GM19397 (cell line): ENCODE measurements around the gene BCKDHB.

Experiments
- ATAC-seq: cut with Tn5 transposase; IDR thresholded peaks from one replicate; pipeline ENCODE4 v1.9.1; 2021; ENCODE audit warnings: mild to moderate bottlenecking, moderate library complexity; ENCODE audit not compliant: unreplicated experiment

Gene BCKDHB

DNA sequence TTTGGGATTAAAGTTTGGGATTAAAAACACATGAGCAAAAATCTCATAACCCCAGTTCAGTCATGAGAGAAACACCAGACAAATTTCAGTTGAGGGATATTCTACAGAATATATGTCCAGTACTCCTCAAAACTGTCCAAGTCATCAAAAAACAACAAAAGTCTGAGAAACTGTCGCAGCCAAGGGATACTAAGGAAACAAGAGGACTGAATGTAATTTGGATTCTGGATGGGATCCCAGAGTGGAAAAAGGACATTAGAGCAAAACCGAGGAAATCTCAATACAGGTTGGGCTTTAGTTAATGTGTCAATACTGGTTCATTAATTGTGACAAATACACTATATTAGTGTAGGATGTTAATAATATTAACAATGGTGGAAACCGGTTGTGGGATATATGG lies 219.3 kb downstream of the BCKDHB start:
- no peak for ATAC-seq

DNA sequence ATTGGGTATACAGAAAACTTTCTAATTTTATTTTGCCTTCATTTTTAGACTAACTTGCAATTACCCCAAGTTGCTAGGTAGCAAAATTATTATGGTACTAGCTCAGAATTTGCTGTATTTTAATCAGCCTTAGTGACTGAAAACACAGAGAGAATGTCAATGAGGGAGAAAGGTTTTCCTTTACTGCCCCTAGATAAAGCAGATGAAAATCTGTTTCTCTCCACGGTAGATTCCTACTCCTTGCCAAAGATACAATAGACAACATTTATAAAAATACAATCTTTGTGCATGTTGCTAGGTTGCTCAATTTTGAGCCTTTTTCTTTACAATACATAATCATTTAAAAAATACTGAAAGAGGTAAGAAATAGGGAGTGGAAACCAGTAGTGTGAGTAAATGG lies 222.2 kb downstream of the BCKDHB start:
- ATAC-seq: no peak

DNA sequence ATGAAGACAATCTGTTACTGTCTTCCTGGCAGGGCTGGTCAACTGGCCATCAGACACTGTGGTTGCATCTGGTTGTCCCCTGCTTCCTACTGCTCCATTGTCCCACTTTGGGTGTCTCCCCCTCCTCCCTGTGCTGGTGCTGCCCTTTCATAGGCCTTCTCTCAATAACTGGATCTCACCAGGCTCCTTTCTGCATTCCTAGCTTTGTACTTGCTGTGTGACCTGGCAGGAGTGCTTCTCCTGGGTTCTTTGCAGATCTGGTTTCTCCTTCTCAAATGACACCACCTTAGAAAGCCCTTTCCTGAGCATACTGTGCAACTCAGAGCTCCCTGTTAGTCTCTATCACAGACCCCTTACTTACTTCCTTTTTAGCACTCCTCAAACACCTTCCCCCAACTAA lies 223.0 kb downstream of the BCKDHB start:
- no peak for ATAC-seq

DNA sequence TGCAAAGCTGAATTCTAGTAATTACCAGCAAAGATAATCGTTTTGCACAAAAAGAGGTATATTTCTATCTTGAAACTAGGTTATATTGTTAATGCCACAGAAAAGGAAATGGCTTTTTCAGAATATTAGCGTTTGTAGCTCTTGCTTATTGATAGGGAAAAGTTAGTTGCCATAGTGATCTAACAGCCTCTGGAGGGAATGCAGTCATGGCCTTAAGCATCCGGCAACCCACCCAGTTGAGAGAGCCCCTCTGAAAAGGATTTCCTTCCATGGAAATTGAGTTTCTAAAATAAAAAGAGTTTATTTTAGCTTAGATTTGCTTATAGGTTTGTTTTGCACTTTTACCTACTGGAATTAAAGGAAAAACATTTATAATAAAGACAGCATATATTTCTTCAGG lies 224.5 kb downstream of the BCKDHB start:
- no peak for ATAC-seq

DNA sequence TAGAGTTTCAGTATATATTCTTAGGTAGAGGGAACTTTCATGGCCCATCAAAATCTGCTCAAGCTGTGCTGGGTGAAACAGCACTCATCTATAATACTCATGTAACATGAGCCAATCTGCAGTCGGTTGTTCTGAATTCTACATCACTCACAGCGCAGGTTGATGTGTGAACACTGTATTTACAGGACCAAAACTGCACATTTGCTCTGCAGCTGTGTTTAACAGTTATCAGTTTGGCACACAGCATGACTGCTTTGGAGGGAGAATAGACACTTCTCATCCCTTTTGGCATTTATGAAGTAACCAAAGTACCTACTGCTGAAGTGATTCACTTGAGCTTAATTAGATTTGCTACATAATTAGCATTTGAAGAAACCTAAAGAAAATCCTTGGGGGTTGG lies 225.1 kb downstream of the BCKDHB start:
- ATAC-seq: no peak

DNA sequence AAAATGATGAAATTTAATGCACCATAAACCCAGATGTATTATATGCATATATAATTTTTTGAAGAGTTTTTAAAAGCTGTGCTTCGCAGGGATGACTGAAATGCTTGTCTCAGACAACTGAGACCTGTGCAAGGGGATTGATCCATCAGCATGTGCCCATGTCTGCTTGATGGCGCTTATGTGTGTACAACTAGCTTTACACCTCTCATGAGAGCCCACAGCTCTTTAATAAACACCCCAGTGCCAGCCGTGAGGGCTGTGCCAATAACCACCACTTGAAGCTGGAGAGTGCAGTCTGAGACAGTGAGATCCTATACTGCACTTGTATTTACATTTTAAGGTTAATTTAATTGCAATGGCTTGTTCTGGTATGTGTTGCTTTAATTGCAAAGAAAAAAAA lies 225.5 kb downstream of the BCKDHB start:
- no peak for ATAC-seq

DNA sequence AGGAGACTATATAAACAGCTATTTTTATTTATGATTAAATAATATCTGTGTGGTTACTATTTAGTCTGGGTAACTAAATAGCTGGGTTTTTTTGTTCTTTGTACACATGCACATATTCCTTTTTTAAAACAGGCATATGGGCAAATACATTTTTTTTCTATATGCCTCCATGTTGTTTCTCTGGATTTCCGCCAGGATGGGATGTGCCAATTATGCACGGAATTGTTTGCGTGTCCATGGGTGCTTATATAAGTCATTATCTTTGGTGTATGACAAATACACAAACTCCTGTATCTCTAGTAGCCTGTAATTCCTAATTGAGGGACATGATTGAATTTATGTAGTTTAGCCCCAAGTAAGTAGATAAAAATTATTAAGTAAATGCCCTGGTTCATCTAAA lies 226.9 kb downstream of the BCKDHB start:
- no peak for ATAC-seq

DNA sequence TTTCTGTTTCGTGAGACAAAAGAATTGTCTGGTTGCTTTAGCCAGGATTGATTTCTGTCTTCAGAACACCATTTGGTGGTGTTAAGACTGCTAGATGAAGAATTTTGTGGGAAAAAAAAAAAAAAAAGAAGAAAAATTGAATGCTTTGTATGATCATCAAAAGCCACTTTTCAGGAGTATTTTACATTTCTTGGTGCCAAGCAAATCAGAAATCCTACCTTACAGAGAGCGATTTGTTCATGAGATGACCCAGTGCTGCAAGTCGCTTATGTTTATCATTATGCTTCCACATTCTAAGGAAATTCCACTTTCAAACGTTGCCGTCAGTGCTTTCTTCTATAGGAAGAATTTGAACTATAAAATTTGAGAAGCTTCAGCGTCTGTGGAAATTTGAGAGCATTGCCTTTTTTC lies 228.7 kb downstream of the BCKDHB start:
- ATAC-seq: no peak

DNA sequence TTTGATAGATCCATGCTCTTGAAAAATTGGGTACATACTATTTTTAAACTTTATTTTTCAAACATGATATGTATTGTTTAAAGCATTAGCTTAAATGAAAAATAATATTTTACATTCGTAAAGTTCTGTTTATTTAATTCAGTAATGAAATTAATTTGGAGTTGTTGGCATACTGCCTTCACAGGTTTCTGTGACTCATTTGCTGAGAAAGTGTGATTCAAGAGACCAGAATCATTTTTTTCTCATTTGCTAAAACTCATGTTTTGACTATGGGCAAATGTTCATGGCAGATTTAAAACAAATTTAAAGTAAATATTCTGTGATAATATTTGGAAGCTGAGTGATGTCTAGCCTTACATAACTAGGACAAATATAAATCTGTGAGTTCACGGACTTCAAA lies 230.4 kb downstream of the BCKDHB start:
- no peak for ATAC-seq

DNA sequence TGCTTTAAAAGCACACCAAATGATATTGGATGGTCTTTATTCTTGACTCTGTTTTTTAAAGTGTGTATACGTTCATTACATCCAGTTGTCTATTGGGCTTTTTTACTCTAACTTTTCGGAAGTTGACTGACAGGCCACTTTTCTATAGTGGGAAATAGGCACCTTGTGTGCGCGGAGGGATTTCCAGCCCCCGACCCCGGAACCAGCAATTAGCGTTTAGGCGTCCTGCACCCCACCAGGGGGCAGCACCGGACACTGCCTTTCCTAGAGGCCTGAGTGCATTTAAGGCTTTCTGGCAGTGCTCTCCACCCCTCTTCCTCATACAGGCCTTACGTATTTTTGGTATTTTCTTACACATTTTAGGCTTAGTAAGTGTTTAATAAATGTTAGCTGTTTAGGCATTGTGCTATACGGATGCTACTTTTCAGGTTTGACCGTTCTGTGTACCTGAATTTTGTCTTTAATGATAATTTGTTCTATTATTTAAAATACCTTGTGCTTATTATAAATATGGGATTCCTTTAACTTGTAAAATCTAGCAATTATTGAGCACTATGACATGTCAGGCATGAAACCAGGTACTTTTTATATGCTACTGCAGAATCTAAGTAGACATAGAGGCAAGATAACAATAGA lies 231.8 kb downstream of the BCKDHB start:
- peak; percentile 94 for ATAC-seq

DNA sequence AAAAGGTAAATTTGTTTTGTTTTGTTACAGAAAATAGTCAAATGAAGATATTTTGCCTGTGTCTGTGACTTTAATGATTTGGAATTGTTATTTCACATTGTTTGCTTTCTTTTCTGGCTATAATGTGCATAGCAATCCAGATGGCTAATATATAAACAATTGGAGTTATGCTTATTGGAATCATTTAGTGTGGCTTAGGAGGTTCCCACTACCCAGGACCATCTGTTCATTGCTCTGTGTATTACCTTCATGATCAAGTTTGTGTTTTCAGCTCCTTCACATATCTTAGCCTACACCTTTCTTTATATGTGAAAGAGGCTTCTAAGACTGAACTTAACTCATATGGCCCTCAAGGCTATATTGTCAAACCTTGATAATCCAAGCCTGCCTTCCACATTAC lies 232.9 kb downstream of the BCKDHB start:
- no peak for ATAC-seq

DNA sequence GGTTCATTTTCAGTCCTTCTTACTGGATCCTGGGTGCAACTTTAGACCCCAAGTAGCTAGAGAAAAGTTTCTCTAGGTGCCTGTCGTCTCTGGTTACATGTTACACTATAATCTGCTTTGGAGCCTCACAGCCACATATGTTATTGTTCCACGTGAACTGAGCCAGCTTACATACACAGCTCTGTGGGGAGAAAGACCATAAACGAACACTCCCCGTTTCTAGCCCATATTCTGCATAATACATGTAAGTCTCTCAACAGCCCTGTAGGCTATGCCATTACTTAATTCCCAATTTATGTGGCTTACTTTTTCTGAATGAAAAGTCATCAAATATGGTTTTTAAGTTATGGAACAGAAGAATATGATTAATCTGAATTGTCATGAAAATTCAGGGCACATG lies 233.8 kb downstream of the BCKDHB start:
- ATAC-seq: no peak

DNA sequence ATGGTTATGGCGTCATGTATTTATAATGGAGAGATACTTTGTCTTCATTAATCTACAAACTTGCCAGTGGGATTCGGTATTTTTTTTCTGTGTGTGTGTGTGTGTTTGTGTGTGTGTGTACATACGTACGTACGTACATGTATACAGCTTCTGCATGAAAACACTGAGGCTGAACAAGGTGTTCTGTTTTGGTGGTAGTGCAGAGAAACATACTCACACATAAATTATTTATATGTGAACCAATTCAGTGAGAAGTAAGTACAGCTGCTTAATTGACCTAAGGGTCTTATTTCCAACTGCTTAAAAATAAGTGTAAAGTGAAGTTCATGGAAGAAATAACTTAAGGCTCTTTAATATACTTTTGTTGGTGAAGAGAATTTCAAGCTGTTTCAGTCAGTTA lies 234.2 kb downstream of the BCKDHB start:
- ATAC-seq: no peak

DNA sequence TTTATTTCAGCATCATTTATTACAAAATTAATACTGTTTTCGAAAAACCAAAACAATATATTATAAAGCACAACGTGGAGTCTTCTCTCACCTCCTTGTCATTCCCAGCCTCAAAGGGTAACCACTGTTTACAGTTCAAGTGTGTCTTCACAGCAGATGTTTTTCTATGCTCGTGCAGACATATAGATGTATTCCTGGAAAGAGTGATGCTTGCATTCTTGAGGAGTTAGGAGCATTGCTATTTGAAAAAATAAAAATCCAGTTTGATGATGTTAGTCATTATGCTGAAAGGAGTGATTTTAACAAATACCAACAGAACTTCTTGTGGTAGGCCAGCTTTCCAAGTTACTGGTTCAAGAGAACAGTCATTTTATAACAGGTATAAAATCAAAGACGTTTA lies 234.9 kb downstream of the BCKDHB start:
- ATAC-seq: no peak

DNA sequence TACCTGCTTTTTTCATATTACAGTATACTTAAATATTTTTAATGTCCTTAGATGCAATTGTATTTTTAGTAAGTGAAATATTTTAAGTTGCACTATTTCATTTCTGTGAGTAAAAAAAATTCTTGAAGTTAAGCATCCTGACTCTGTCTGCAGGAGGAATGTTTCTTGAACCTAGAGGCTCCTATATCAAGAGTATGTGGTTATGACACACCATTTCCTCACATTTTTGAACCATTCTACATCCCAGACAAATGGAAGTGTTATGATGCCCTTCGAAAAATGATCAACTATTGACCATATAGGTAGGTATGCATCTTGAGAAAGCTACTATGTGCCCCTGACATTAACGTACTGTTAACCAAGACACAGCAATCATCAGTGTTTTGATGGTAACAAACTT lies 237.0 kb downstream of the BCKDHB start:
- no peak for ATAC-seq

DNA sequence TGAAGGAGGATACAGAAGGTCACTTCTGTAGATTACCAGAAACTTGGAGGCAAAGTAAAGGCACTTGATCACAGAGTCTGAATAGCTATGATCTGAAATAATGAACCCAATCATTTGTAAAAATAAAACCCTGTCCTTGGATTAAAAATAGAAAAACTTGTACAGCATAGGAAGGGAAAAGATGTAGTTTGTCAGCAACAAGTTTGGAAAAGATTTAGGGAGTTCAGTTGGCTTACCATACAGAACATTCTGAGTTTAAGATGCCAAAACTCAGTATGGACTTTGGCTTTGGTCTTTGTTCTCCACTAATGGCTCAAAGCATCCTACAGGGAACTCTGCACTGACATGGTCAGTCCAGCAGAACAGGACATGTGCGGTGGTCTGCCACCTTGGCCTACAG lies 240.6 kb downstream of the BCKDHB start:
- ATAC-seq: no peak

DNA sequence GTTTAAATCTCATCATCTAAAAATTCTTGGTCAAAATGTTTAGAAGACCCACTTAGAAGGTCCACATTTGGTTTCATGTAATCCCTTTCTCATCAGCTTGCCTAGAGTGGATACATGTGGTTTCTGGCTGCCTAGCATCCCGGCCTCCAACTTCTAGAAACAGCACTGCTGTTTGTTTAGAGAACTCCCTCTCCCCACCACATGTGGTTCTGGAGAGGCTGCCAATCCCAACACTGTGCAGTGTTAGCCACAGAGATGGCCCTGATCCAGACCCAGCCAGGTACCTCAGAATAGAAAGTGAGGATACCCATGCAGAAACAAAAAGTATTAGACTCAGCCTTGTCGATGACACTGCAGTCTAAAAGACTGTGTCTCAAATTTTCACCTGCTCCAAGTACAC lies 241.8 kb downstream of the BCKDHB start:
- ATAC-seq: no peak

DNA sequence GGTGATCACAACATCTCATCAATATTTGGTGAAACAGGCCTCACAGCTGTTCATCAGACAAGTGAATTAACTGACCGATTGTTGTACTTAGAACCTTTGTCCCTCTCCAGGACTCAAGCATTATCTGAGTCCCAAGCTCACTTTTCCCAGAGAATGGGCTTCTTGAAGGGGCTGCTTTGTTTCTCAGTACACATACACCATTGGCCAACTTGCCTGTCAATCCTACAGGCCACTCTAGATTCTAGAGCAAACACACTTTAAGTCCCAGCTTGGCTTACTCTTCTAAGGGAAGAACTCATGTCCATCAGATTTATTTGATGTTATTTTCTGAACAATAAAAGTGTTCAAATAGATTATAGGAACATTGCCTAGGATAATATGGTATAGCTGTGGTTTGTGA lies 249.5 kb downstream of the BCKDHB start:
- ATAC-seq: no peak

DNA sequence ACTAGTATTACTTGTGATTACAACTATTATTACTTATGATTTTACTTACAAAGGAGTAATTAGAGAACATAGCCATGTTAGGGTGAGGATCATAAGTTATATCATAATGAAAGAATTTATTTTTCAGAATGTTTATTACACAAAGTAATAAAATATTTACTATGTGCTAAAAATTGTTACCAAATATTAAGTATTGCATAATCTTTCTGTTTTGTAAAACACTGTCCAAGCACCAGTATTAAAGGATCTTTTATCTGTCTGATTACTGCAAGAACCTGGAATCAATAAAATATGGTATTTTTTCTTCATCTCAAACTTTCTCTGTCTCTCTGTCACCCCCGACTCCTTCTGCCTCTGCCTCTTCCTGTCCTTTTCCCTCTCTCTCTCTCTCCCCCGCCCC lies 250.1 kb downstream of the BCKDHB start:
- no peak for ATAC-seq

DNA sequence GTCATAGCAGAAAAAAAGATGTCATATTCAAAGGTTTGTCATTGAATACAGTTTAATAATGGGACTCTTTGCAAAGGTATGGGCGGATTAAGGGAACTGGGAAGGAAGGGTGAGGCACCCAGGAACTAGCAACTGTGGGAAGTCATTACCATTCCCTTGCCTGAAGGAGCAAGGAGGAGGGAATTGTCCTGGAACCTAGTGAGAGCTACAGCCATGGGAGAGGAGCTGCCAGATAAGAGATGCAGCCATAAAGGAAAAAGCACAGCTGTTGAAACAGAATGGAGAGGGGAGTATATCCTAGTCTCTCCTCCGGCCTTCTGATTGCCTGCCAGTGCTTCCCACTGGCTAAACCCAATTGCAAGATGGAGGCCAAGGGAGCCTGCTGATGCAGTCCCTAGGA lies 250.6 kb downstream of the BCKDHB start:
- no peak for ATAC-seq

DNA sequence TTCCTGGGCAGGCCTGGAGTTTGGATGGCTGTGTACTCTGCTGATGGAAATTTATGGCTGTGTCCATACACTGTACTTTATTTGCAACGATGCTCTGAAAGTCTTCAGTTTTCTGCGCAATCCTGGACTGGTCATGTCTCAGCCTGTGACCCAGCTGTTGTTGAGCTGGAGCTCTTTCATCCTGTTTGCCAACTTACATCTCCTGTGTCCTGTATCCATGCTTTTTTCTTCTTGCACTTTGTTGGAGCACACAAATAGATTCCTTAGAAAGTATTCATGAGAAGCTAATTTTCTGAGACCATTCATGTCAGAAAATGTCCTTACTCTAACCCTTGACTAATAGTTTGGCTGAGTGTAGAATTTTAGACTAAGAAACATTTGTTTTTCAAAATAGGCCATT lies 251.2 kb downstream of the BCKDHB start:
- no peak for ATAC-seq

DNA sequence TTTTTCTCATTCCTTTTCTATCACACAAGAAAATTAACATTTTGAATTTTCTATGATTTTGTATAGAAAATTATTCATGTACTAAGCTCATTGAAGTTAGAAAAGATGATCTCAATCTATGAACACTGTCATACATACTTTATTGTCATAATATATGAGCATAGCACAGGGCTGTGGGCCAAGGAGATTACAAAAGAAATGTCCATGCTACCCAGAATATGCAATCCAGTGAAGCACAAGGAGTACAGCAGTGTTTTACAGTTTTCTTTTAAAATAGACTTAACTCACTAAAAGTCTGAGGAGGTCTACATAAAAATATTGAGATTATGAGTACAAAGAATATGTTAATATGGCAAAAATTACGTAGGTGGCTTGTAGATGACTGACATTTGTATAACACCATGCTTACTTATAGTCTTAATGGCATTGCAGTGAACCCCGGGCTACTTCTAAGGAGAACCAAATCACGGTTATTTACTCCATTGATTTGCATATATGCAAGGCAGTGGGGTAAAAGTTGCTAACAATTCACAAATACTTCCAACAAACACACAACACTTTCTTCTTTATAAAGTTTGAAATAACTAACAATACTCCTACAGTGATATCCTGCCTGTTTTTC lies 257.1 kb downstream of the BCKDHB start:
- no peak for ATAC-seq

DNA sequence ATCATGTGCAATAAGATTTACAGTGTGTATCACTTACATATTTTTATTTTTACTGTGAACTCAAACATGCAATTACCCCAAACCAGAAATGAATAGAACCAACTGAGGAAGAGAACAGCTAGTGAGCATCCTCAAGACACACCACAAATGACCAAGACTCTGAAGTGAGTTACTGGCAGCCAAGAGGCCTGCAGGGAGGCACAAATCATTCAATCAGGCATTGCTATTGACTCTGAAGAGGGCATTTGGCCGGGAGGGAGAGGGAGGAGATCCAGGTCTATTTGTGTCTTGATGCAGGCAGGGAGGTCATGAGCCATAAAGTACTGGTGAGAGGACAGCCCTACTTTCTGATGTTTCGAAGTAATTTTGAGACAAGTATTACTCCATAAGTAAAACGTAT lies 257.7 kb downstream of the BCKDHB start:
- no peak for ATAC-seq
